Measurements from ENCODE around the gene MRPS6. TPM values are rescaled to one million over a fixed set of nuclear protein-coding genes. Genes with fewer than 3 reads are reported as not detected.

Gene MRPS6
- total and polyA plus RNA-seq, 10 of the 15 experiments (the other 5 are each of a cell fraction or from before 2014, with no cell fraction given): 32.5 to 232 (median 90.3) TPM

- DNase-seq (ENCODE audit: low read depth, low spot score) (no peak), FAIRE-seq (no peak), ATAC-seq (no peak)
- Histone ChIP-seq H2AFZ (ENCODE audit: control insufficient read depth, low read depth, low read length) (no peak overlapping the region), H3K9me3 (replicated peaks; ENCODE audit: control insufficient read depth, insufficient read depth, low read length) (no peaks in the 10 kb centered on the region), H3K4me3 (no peak overlapping the region), H4K20me1 (ENCODE audit: control insufficient read depth, insufficient read depth) (no peaks in the 10 kb centered on the region), H3K36me3 (ENCODE audit: control insufficient read depth in 2 of 2, insufficient read depth in 2 of 2, low read length in 1 of 2) (no peaks in the 10 kb centered on the region), H3K4me1 (ENCODE audit: control insufficient read depth, insufficient read depth, low read length) (peaks cover 6% of the 10 kb centered on the region; the same call in 1 of the 2 replicates), H3K79me2 (ENCODE audit: control insufficient read depth, insufficient read depth, low read length) (no peaks in the 10 kb centered on the region), H3K9ac (ENCODE audit: control insufficient read depth, insufficient read depth, low read length) (no peak overlapping the region), H3K27me3 (replicated peaks in 1 of 2; ENCODE audit: control insufficient read depth in 2 of 2, insufficient read depth in 2 of 2, low read length in 1 of 2) (no peaks in the 10 kb centered on the region), H3K27ac (ENCODE audit: control insufficient read depth, insufficient read depth) (no peak overlapping the region), H3K4me2 (ENCODE audit: control insufficient read depth, insufficient read depth) (no peak overlapping the region)
- CTCF ChIA-PET: no interaction called here
- TF ChIP-seq SKIL (IDR thresholded peaks at IDR 0.05; ENCODE audit: low read depth, poor library complexity, severe bottlenecking) (no peak), REST (IDR thresholded peaks at IDR 0.05; ENCODE audit: low read depth, low read length) (no peak), TCF12 (IDR thresholded peaks at IDR 0.05; ENCODE audit: low read depth, low read length) (no peak), ZBTB33 (IDR thresholded peaks at IDR 0.05) (no peak), MYC (IDR thresholded peaks at IDR 0.05; ENCODE audit: insufficient read depth, insufficient read length, insufficient replicate concordance, low read length, severe bottlenecking) (no peak), SIN3A (IDR thresholded peaks at IDR 0.05; ENCODE audit: low read depth, low read length) (no peak), SMAD5 (IDR thresholded peaks at IDR 0.05; ENCODE audit: low read depth) (no peak), MTA3 (IDR thresholded peaks at IDR 0.05; ENCODE audit: borderline replicate concordance, low read length) (no peak), YBX1 (IDR thresholded peaks at IDR 0.05) (no peak), HDAC6 (IDR thresholded peaks at IDR 0.05; ENCODE audit: unreplicated experiment) (no peak), NFXL1 (IDR thresholded peaks at IDR 0.05; ENCODE audit: borderline replicate concordance) (no peak), RCOR1 (conservative IDR thresholded peaks at IDR 0.05; ENCODE audit: low read depth, low read length) (no peak), PBX3 (IDR thresholded peaks at IDR 0.05; ENCODE audit: insufficient replicate concordance, low read depth, low read length) (no peak), JUNB (IDR thresholded peaks at IDR 0.05) (no peak), CHD4 (IDR thresholded peaks at IDR 0.05) (no peak)
- no TSS peak for BruUV-seq (replicated peaks)
- in situ Hi-C loops (cut with MboI): no loop called here
- 92% methylated on average over 1 of the region's 1 CpG for WGBS (ENCODE audit: insufficient coverage, insufficient replicate concordance, low lambda C conversion rate, missing lambda C conversion rate)
- RAD21 ChIA-PET (ENCODE audit: unreplicated experiment): no interaction called here
- SMC1A ChIA-PET (ENCODE audit: uncharacterized antibody, unreplicated experiment): interaction anchor here (0.8 kb wide), 1 partner anchor 20 kb away, joined by 4 read pairs; no protein-coding TSS in a partner anchor
- POLR2A ChIA-PET: no interaction called here
- intact Hi-C loops (cut with micrococcal nuclease; ENCODE audit: unreplicated experiment): no loop called here
Measured at GRCh38 chr21:34042735-34043134, 30.6 kb upstream of the MRPS6 start.

Data from GM12878 (cell line).